Effector memory CD4-positive, alpha-beta T cell (primary cell): ENCODE measurements around the gene ROMO1.
A peak's percentile ranks its signal among the peaks of the same experiment; 100 is the strongest.

Experiments used
- DNase-seq, 3 donors: peaks; one replicate each; pipeline ENCODE4 v3.0.0-alpha.2; 2020
- H3K27ac ChIP-seq: 2 replicates; pipeline ENCODE4 v1.7.0; 2013; ENCODE audit warnings: mild to moderate bottlenecking, low read length, moderate library complexity; ENCODE audit not compliant: insufficient read depth, poor library complexity, severe bottlenecking
- H3K27me3 ChIP-seq: replicated peaks from 2 replicates; pipeline ENCODE4 v1.7.0; 2013; ENCODE audit warnings: mild to moderate bottlenecking, low read length; ENCODE audit not compliant: insufficient read depth, control insufficient read depth, poor library complexity, severe bottlenecking
- H3K36me3 ChIP-seq: 2 replicates; pipeline ENCODE4 v1.7.0; 2013; ENCODE audit warnings: mild to moderate bottlenecking, low read length, moderate library complexity; ENCODE audit not compliant: control insufficient read depth, insufficient read depth
- H3K4me1 ChIP-seq: 2 replicates; pipeline ENCODE4 v1.7.0; 2013; ENCODE audit warnings: low read length, mild to moderate bottlenecking; ENCODE audit not compliant: control insufficient read depth, insufficient read depth, poor library complexity, severe bottlenecking
- H3K4me3 ChIP-seq: 2 replicates; pipeline ENCODE4 v1.7.0; 2013; ENCODE audit warnings: low read length, low read depth, mild to moderate bottlenecking; ENCODE audit not compliant: insufficient read depth, poor library complexity, severe bottlenecking
- H3K9me3 ChIP-seq: 2 replicates; pipeline ENCODE4 v1.7.0; 2013; ENCODE audit warnings: mild to moderate bottlenecking, low read length, moderate library complexity; ENCODE audit not compliant: control insufficient read depth

ROMO1 gene

GRCh38 chr20:35729836-35730582 is 30.8 kb downstream of the ROMO1 start:
- no peaks in the 10 kb centered on the region for H3K9me3 ChIP-seq
- peaks cover 21% of the 10 kb centered on the region for H3K4me1 ChIP-seq
- no peak for DNase-seq
- peaks cover 96% of the 10 kb centered on the region for H3K36me3 ChIP-seq
- H3K4me3 ChIP-seq = no peak overlapping the region
- no peaks in the 10 kb centered on the region for H3K27me3 ChIP-seq
- H3K27ac ChIP-seq = no peak overlapping the region

- no peak for DNase-seq
- H3K9me3 ChIP-seq = no peaks in the 10 kb centered on the region
- H3K4me3 ChIP-seq = no peak overlapping the region
- peaks cover 96% of the 10 kb centered on the region for H3K36me3 ChIP-seq
- no peak overlapping the region for H3K27ac ChIP-seq
- H3K27me3 ChIP-seq = no peaks in the 10 kb centered on the region
- H3K4me1 ChIP-seq = peaks cover 23% of the 10 kb centered on the region
Observed at GRCh38 chr20:35730583-35731468, 31.6 kb downstream of the ROMO1 start.

- Histone ChIP-seq H3K4me1 (peaks cover 29% of the 10 kb centered on the region), H3K36me3 (peaks cover 96% of the 10 kb centered on the region), H3K27me3 (no peaks in the 10 kb centered on the region), H3K4me3 (no peak overlapping the region), H3K9me3 (no peaks in the 10 kb centered on the region), H3K27ac (no peak overlapping the region)
- DNase-seq = no peak
Observed at GRCh38 chr20:35731469-35731788, 32.2 kb downstream of the ROMO1 start.

GRCh38 chr20:35731862-35732643 is 32.8 kb downstream of the ROMO1 start:
- no peak overlapping the region for H3K4me3 ChIP-seq
- H3K9me3 ChIP-seq = no peaks in the 10 kb centered on the region
- no peak for DNase-seq
- peaks cover 95% of the 10 kb centered on the region for H3K36me3 ChIP-seq
- H3K27ac ChIP-seq = no peak overlapping the region
- H3K4me1 ChIP-seq = peaks cover 31% of the 10 kb centered on the region
- H3K27me3 ChIP-seq = no peaks in the 10 kb centered on the region

- H3K4me3 ChIP-seq = no peak overlapping the region
- DNase-seq = no peak
- H3K36me3 ChIP-seq = peaks cover 96% of the 10 kb centered on the region
- H3K27ac ChIP-seq = no peak overlapping the region
- no peaks in the 10 kb centered on the region for H3K9me3 ChIP-seq
- H3K4me1 ChIP-seq = peaks cover 31% of the 10 kb centered on the region
- no peaks in the 10 kb centered on the region for H3K27me3 ChIP-seq
Observed at GRCh38 chr20:35732644-35732982, 33.4 kb downstream of the ROMO1 start.

- no peak overlapping the region for H3K4me3 ChIP-seq
- peaks cover 46% of the 10 kb centered on the region for H3K4me1 ChIP-seq
- peaks cover 97% of the 10 kb centered on the region for H3K36me3 ChIP-seq
Observed at GRCh38 chr20:35734374-35734773, 35.2 kb downstream of the ROMO1 start.

GRCh38 chr20:35734777-35735649 is 35.8 kb downstream of the ROMO1 start:
- DNase-seq = no peak
- H3K36me3 ChIP-seq = peaks cover 97% of the 10 kb centered on the region

More at GRCh38 chr20:35734374-35734773, 35.2 kb downstream of the ROMO1 start:
- Histone ChIP-seq H3K27ac (peak overlapping the region; percentile 12), H3K9me3 (no peaks in the 10 kb centered on the region), H3K27me3 (no peaks in the 10 kb centered on the region)
- DNase-seq = no peak

GRCh38 chr20:35735826-35736470 is 36.7 kb downstream of the ROMO1 start:
- H3K9me3 ChIP-seq = no peaks in the 10 kb centered on the region
- DNase-seq = no peak
- peaks cover 96% of the 10 kb centered on the region for H3K36me3 ChIP-seq
- no peak overlapping the region for H3K27ac ChIP-seq
- no peaks in the 10 kb centered on the region for H3K27me3 ChIP-seq
- H3K4me1 ChIP-seq = peaks cover 41% of the 10 kb centered on the region
- no peak overlapping the region for H3K4me3 ChIP-seq

More at GRCh38 chr20:35734777-35735649, 35.8 kb downstream of the ROMO1 start:
- Histone ChIP-seq H3K9me3 (no peaks in the 10 kb centered on the region), H3K27ac (no peak overlapping the region), H3K4me1 (peaks cover 46% of the 10 kb centered on the region), H3K27me3 (no peaks in the 10 kb centered on the region), H3K4me3 (no peak overlapping the region)

GRCh38 chr20:35737865-35738333 is 38.7 kb downstream of the ROMO1 start:
- Histone ChIP-seq H3K36me3 (peaks cover 80% of the 10 kb centered on the region), H3K4me1 (peaks cover 33% of the 10 kb centered on the region), H3K27ac (peak overlapping the region; percentile 100), H3K27me3 (no peaks in the 10 kb centered on the region), H3K9me3 (no peaks in the 10 kb centered on the region), H3K4me3 (no peak overlapping the region)
- no peak for DNase-seq
